HG03342 (cell line): ENCODE results near the gene GPR157.
"Not testable (repeated sequence)": the region's sequence is repeated elsewhere in the genome, so short reads cannot be mapped to it uniquely, and the experiment has no call there.

Source experiments
- ATAC-seq: cut with Tn5 transposase; IDR thresholded peaks from one replicate; pipeline ENCODE4 v1.9.1; 2021; ENCODE audit warnings: mild to moderate bottlenecking, moderate library complexity; ENCODE audit not compliant: unreplicated experiment

GPR157 gene

GRCh38 chr1:9149151-9149550 is 20.2 kb upstream of the GPR157 start:
- no peak for ATAC-seq

GRCh38 chr1:9146156-9146555 is 17.3 kb upstream of the GPR157 start:
- no peak for ATAC-seq

GRCh38 chr1:9145714-9146113 is 16.8 kb upstream of the GPR157 start:
- no peak for ATAC-seq

GRCh38 chr1:9145021-9145668 is 16.2 kb upstream of the GPR157 start:
- no peak for ATAC-seq

GRCh38 chr1:9144494-9144893 is 15.6 kb upstream of the GPR157 start:
- ATAC-seq, result not testable (repeated sequence)

- ATAC-seq, result no peak
Measured at GRCh38 chr1:9143250-9143649, 14.3 kb upstream of the GPR157 start.

- ATAC-seq, result no peak
Measured at GRCh38 chr1:9139930-9140329, 11.0 kb upstream of the GPR157 start.

- ATAC-seq, result no peak
Measured at GRCh38 chr1:9136932-9137331, 8.0 kb upstream of the GPR157 start.

GRCh38 chr1:9135073-9135836 is 6.4 kb upstream of the GPR157 start:
- ATAC-seq, result no peak

GRCh38 chr1:9133870-9134585 is 5.1 kb upstream of the GPR157 start:
- no peak for ATAC-seq

GRCh38 chr1:9129266-9130041 is 552 bp upstream of the GPR157 start:
- peak; percentile 62 for ATAC-seq

- ATAC-seq, result no peak
Measured at GRCh38 chr1:9128166-9128519, 759 bp downstream of the GPR157 start.

GRCh38 chr1:9127395-9128165 is 1.3 kb downstream of the GPR157 start:
- no peak for ATAC-seq

GRCh38 chr1:9126511-9126910 is 2.4 kb downstream of the GPR157 start:
- ATAC-seq, result no peak

- ATAC-seq, result not testable (repeated sequence)
Measured at GRCh38 chr1:9125847-9126246, 3.1 kb downstream of the GPR157 start.

- ATAC-seq, result no peak
Measured at GRCh38 chr1:9125325-9125724, 3.6 kb downstream of the GPR157 start.

GRCh38 chr1:9124389-9124788 is 4.5 kb downstream of the GPR157 start:
- not testable (repeated sequence) for ATAC-seq

- not testable (repeated sequence) for ATAC-seq
Measured at GRCh38 chr1:9123665-9124064, 5.2 kb downstream of the GPR157 start.

GRCh38 chr1:9121496-9122409 is 7.1 kb downstream of the GPR157 start:
- no peak for ATAC-seq
